Measurements from ENCODE around the gene RBM17.
"Not testable (repeated sequence)": the region's sequence is repeated elsewhere in the genome, so short reads cannot be mapped to it uniquely, and the experiment has no call there.

RBM17 gene

GRCh38 chr10:6163364-6164270 lies 74.8 kb downstream of the RBM17 start:
- peak overlapping the region; percentile 72 for H3K27ac ChIP-seq

GRCh38 chr10:6164271-6165095 lies 75.6 kb downstream of the RBM17 start:
- Histone ChIP-seq H3K27ac (peak overlapping the region; percentile 72), H3K27me3 (ENCODE audit: control insufficient read depth, insufficient read depth, low read length) (no peaks in the 10 kb centered on the region), H3K9me3 (ENCODE audit: control insufficient read depth, low read length) (no peaks in the 10 kb centered on the region), H2AFZ (peak overlapping the region; percentile 89), H3K9ac (peak overlapping the region; percentile 77), H3K79me2 (peaks cover 6% of the 10 kb centered on the region), H3K4me1 (peaks cover 7% of the 10 kb centered on the region), H3K4me2 (ENCODE audit: low read length) (peak overlapping the region; percentile 71), H3K4me3 (ENCODE audit: low read depth, low read length) (peak overlapping the region; percentile 81), H3K36me3 (ENCODE audit: control insufficient read depth, insufficient read depth, low read length) (no peaks in the 10 kb centered on the region)
- no peak for TF ChIP-seq CTCF (IDR thresholded peaks at IDR 0.05)

More at GRCh38 chr10:6163364-6164270, 74.8 kb downstream of the RBM17 start:
- Histone ChIP-seq H3K4me2 (ENCODE audit: low read length) (peak overlapping the region; percentile 71), H3K27me3 (ENCODE audit: control insufficient read depth, insufficient read depth, low read length) (no peaks in the 10 kb centered on the region), H3K4me3 (ENCODE audit: low read depth, low read length) (peak overlapping the region; percentile 81), H3K4me1 (peaks cover 7% of the 10 kb centered on the region), H3K36me3 (ENCODE audit: control insufficient read depth, insufficient read depth, low read length) (no peaks in the 10 kb centered on the region), H2AFZ (peak overlapping the region; percentile 89), H3K9ac (peak overlapping the region; percentile 77), H3K79me2 (peaks cover 2% of the 10 kb centered on the region), H3K9me3 (ENCODE audit: control insufficient read depth, low read length) (no peaks in the 10 kb centered on the region)
- no peak for TF ChIP-seq CTCF (IDR thresholded peaks at IDR 0.05)

- H3K79me2 ChIP-seq: peaks cover 9% of the 10 kb centered on the region
- no peak overlapping the region for H3K9ac ChIP-seq
- H3K27me3 ChIP-seq (ENCODE audit: control insufficient read depth, insufficient read depth, low read length): no peaks in the 10 kb centered on the region
- no peaks in the 10 kb centered on the region for H3K9me3 ChIP-seq (ENCODE audit: control insufficient read depth, low read length)
- no peak overlapping the region for H3K4me3 ChIP-seq (ENCODE audit: low read depth, low read length)
- H3K27ac ChIP-seq: no peak overlapping the region
- TF ChIP-seq CTCF (IDR thresholded peaks at IDR 0.05): no peak
- H3K36me3 ChIP-seq (ENCODE audit: control insufficient read depth, insufficient read depth, low read length): no peaks in the 10 kb centered on the region
- peaks cover 7% of the 10 kb centered on the region for H3K4me1 ChIP-seq
- no peak overlapping the region for H2AFZ ChIP-seq
- H3K4me2 ChIP-seq (ENCODE audit: low read length): no peak overlapping the region
These were observed 76.4 kb downstream of the RBM17 start for GRCh38 chr10:6165221-6165725.

- not testable (repeated sequence) for H3K27me3 ChIP-seq (ENCODE audit: control insufficient read depth, insufficient read depth, low read length); H2AFZ ChIP-seq; H3K36me3 ChIP-seq (ENCODE audit: control insufficient read depth, insufficient read depth, low read length); H3K27ac ChIP-seq; H3K79me2 ChIP-seq; H3K4me3 ChIP-seq (ENCODE audit: low read depth, low read length); H3K9me3 ChIP-seq (ENCODE audit: control insufficient read depth, low read length); H3K4me1 ChIP-seq; H3K4me2 ChIP-seq (ENCODE audit: low read length); H3K9ac ChIP-seq
These were observed 77.1 kb downstream of the RBM17 start for GRCh38 chr10:6165933-6166332.

All from parathyroid adenoma (tissue), 2 donors.